Fibroblast of skin of back (primary cell): ENCODE measurements around the gene LRMDA.
A peak's percentile ranks its signal among the peaks of the same experiment; 100 is the strongest.

Experiments
- DNase-seq: peaks from one replicate; pipeline ENCODE4 v3.0.0-alpha.2; 2013

Gene LRMDA

DNA sequence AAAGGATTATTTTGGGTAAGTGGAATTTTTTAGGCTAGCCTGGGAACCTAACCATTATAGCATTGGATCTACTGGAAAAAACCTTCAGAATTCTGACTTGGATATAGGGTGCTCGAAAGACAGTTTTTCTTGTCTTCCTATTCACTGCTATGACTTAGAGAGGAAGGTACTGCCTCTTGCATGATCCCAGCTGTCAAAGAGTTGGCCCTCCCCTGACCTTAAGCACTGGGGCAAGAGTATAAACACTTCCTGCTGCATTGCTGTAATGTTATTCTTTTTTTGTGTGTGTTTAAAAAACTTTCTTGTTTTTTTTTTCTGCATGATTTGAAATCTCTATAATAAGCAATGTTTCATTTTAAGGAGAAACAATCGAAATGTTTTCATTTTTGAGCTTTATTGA, 113.0 kb downstream of the LRMDA start:
- DNase-seq, result peak; percentile 65

DNA sequence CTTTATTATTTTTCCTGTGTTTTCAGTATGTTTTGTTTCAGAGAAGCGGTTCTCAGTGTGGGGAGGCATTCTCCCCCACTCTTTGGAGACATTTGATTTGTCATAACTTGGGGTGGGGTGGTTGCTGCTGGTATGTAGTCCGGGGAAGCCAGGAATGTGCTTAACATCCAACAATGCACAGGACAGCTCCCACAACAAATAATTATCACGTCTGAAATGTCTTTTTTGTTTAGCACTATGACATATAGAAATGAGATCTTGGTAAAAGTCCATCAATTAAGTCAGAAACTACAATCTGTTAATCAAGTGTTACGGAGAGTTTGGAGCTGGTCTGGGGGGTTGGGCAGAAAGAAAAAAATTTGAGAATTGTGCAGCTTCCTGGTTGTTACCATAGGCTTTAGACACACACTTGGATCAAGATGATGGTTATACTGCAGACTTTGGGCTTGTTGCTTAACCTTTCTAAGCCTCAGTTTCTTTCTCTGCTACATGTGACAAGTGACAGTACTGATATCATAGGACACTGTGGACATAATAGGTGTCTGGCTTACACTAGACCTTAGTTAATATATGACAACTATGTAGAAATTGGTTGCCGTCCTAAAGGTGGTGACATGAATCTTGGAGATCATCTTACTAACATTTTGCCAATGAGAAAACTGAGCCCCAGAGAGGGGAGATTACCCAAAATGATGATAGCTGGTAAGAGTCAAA, 113.7 kb downstream of the LRMDA start:
- peak; percentile 81 for DNase-seq

GRCh38 chr10:75546004-75546403, 114.6 kb downstream of the LRMDA start:
- DNase-seq, result peak; percentile 27

- DNase-seq, result peak; percentile 97
These were observed 116.2 kb downstream of the LRMDA start for GRCh38 chr10:75547391-75548298.

DNA sequence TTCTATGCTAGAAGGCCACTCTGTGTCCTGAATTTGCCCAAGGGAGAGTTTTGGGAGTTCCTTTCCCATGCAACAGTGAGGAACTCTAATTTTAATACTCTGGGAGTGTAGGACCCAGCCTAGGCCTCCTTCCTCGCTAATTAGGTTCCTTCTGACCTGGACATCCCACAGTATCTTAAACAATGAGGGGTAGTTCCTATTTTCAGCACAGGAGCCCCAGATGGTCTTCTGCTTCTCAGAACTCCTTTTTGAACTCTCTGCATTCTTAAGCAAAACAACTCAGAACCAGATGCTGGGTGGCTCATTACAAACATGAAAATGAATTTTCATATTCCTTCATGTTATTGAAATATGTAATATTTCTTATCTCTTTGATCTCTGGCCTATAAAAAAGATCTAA, 116.9 kb downstream of the LRMDA start:
- no peak for DNase-seq

GRCh38 chr10:75550191-75550590, 118.8 kb downstream of the LRMDA start:
- DNase-seq, result no peak

DNA sequence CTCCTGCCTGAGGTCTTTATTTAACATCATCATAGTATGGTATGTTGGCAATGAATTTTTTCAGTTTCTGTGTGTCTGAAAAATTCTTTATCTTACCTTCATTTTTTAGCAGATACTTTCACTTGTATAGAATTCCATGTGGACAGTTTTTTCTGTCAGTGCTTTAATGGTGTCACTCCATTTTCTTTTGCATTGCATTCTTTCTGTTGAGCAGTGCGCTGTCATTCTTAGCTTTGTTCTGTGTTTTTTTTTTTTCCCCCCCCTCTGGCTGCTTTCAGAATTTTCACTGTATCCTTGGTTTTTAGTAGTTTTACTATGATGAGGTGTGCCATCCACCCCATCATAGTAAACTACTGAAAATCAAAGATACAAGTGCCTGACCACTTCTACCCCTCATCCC, 120.7 kb downstream of the LRMDA start:
- no peak for DNase-seq

GRCh38 chr10:75553550-75553949, 122.1 kb downstream of the LRMDA start:
- no peak for DNase-seq

DNA sequence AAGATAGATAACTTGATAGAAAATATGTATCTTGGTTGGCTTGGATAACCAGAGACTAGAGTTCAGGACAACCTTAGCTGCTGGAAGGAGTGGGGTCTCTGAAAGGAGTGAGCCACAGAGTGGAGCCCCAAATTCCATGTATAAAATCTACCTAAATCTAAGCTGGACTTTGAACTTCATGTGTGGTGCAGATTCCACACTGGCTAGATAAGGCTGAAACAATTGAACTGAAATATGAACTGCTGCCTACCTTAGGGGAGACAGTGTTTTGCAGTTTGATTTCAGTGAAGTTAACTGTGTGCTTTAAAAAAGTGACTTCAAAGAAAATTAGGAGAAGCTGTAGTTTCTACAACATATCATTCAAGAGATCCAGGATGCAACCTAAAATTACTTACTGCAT, 123.9 kb downstream of the LRMDA start:
- DNase-seq, result no peak

DNA sequence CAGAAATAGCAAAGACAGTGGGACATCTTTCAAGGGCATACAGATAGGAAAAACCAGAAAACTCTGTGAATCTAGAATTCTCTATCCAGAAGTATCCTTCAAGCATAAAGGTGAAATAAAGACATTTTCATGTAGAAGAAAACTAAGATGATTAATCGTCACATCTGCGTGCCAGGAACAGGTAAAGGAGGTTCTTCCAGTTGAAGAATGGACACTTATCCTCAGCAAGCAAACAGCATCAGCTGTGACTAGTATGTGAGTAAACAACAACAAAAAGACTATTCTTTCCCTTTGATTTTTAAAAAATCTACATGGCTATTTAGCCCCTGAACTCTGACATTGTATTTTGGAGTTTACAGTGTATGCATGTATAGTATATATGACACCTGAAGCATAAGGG, 124.9 kb downstream of the LRMDA start:
- DNase-seq, result no peak

DNA sequence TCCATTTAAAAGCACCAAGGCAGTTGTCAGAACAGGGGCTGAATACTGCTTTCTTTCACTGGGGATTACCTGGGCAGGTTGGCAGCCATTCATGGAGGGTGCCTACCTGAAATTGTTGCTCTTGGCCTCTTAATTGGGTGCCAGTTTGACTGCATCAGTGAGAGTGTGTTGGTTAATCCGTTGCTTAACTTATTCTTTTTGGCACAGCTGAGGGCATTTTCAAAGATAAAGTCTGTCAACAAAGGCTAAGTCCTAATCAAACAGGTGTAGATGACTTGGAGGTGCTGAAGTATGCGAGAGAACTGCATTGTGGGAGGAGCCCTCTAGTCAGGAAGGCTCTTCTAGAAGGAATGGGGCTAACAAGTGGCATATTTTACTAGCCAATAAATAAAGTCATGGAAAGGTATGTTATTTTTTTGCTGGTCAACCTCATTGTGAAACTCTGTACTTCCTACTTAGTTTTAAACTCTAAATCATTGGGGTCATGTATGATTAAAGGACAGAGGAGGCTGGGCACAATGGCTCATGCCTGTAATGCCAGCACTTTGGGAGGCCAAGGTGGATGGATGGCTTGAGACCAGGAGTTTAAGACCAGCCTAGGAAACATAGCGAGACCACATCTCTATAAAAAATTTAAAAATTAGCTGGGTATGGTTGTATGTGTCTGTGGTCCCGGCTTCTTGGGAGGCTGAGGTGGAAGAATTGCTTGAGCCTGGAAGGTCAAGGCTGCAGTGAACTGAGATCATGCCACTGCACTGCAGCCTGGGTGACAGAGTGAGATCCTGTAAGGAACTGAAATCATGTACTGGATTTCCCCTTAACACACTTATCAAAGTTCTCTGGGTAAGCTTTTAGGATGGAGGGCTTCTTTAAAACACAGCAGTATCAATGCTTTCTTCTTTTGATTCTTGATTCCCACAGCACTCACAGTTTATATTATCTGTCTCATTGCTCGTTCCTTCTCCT, 134.1 kb downstream of the LRMDA start:
- no peak for DNase-seq

DNA sequence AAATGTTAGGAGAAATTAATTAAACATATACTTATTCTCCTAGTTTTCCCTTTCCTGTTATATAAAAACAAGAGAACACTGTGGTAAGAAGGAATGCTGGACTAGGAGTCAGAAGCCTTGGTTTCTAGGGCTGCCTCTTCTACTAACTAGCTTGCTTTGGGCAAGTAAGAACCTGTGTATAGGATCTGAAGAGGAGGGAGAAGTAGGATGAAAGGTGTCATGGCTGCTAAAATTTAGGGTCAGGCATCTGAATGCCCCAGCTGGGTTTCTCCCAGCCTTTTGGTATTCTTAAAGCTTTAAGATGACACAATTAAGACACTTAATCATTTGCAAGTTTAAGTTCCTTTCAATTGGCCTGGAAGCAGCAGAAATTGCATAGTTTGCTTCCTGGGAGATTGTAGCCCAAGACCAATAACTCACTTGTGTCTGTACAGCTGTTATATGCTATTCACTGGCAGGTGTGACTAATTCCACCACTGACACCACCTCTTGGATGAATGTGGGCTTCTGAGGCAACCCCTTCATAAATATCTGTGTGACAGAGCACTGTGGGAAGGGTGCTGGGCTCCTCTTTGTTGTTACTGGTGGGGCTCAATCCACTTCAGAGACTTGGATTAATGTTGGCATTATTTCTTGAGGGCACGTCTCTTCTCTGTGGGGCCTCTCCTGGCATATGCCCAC, 137.2 kb downstream of the LRMDA start:
- DNase-seq, result no peak

- DNase-seq, result no peak
These were observed 138.1 kb downstream of the LRMDA start for GRCh38 chr10:75569506-75569905.

GRCh38 chr10:75572478-75572877, 141.1 kb downstream of the LRMDA start:
- DNase-seq, result no peak

DNA sequence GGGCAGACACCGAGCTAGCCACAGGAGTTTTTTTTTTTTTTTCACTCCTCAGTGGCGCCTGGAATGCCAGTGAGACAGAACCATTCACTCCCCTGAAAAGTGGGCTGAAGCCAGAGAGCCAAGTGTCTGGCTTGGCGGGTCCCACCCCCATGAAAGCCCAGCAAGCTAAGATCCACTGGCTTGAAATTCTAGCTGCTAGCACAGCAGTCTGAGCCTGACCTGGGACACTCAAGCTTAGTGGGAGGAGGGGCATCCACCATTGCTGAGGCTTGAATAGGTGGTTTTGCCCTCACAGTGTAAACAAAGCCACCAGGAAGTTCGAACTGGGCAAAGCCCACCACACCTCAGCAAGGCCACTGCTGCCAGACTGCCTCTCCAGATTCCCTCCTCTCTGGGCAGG, 144.5 kb downstream of the LRMDA start:
- DNase-seq, result no peak

GRCh38 chr10:75582102-75582501, 150.7 kb downstream of the LRMDA start:
- no peak for DNase-seq

DNA sequence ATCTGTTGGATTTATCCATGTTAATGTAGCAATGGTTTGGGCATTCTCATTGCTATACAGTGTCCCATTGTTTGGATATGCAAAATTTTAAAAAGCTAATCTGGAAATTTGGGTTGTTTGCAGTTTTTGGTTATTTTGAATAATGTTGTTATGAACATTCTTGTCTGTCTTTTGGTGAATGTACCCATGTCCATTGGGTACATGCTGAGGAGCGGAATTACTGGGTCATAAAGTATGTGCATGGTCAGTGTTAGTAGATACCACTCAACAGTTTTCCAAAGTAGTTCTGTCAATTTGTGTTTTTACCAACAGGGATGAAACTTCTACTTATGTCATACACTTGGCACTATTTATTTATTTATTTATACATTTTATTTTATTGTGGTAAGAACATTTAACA, 153.9 kb downstream of the LRMDA start:
- no peak for DNase-seq

- no peak for DNase-seq
These were observed 155.4 kb downstream of the LRMDA start for GRCh38 chr10:75586814-75587213.

- DNase-seq, result no peak
These were observed 156.6 kb downstream of the LRMDA start for GRCh38 chr10:75588031-75588430.

GRCh38 chr10:75589895-75590654, 158.7 kb downstream of the LRMDA start:
- DNase-seq, result no peak

GRCh38 chr10:75592151-75592787, 160.8 kb downstream of the LRMDA start:
- DNase-seq, result no peak
